ENCODE data around the gene TRRAP. TPM values are rescaled to one million over a fixed set of nuclear protein-coding genes. Genes with fewer than 3 reads are reported as not detected.

Gene TRRAP
- total and polyA plus RNA-seq, 2 of the 4 experiments (the other 2 are of a cell fraction): 12.5 to 18.1 TPM

DNA sequence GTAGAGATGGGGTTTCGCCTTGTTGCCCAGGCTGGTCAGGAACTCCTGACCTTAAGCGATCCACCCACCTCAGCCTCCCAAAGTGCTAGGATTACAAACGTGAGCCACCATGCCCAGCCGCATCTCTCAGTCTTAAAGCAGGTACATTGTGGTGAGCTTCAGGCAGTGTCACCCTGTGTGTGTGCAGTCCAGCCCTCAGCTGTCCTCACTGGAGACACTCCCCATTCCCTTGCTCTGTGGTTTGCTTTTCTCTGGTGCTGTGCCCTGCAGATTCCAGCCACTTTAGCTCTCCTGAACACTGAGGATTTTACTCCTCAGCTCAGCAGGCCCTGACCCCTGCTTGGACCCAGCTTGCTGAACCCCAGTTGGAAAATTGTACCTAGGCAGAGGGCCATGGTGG, 6.1 kb downstream of the TRRAP start:
- H3K18ac ChIP-seq (ENCODE audit: low read depth, low read length): no peak overlapping the region
- no TSS peak for BruUV-seq (replicated peaks)
- H2BK20ac ChIP-seq (ENCODE audit: low read depth, low read length): no peak overlapping the region
- H3K27ac ChIP-seq (ENCODE audit: insufficient read depth, low read length): no peak overlapping the region
- H2BK120ac ChIP-seq (ENCODE audit: low read depth, low read length): no peak overlapping the region
- ATAC-seq (ENCODE audit: low read depth) (no peak), DNase-seq (no peak)
- H4K20me1 ChIP-seq (ENCODE audit: insufficient read depth, low read length): peaks cover 23% of the 10 kb centered on the region
- H2AK5ac ChIP-seq (ENCODE audit: low read depth, low read length): no peak overlapping the region
- H3K4me3 ChIP-seq (ENCODE audit: insufficient read depth, low read depth, low read length): no peak overlapping the region
- no peak overlapping the region for H3K4me2 ChIP-seq (ENCODE audit: low read depth, low read length)
- H4K8ac ChIP-seq (ENCODE audit: low read depth in 2 of 2, low read length in 2 of 2): no peak overlapping the region
- H2BK5ac ChIP-seq (ENCODE audit: low read depth, low read length, poor library complexity, severe bottlenecking): no peak overlapping the region
- WGBS, 2 experiments (ENCODE audit: extremely low coverage in 2 of 2, insufficient read length in 1 of 2): 100% methylated on average over 2 of the region's 4 CpGs; no CpG with 5 or more reads in 1 of the 2 experiments
- H3K14ac ChIP-seq (replicated peaks; ENCODE audit: low read depth, low read length): no peak overlapping the region
- H4K5ac ChIP-seq (ENCODE audit: low read depth, low read length): no peak overlapping the region
- no peaks in the 10 kb centered on the region for H3K27me3 ChIP-seq (ENCODE audit: control insufficient read depth, insufficient read depth, low read length)
- no peak overlapping the region for H2AFZ ChIP-seq (replicated peaks; ENCODE audit: low read length, poor library complexity)
- H3K9me3 ChIP-seq (ENCODE audit: control insufficient read depth, insufficient read depth, low read length): no peaks in the 10 kb centered on the region
- no peak overlapping the region for H3K23ac ChIP-seq (ENCODE audit: low read depth, low read length)
- peaks cover 21 to 41% of the 10 kb centered on the region in 2 experiments for H3K79me1 ChIP-seq (ENCODE audit: low read depth in 1 of 2, low read length in 2 of 2)
- dilution Hi-C loops (cut with HindIII; ENCODE audit: low sequenced_read_pairs, unreplicated experiment): no loop called here
- no peak overlapping the region for H3K4ac ChIP-seq (ENCODE audit: low read depth, low read length)
- in situ Hi-C loops (cut with MboI; ENCODE audit: low sequenced_read_pairs): no loop called here
- ChIA-PET CTCF (no interaction called here), POLR2A (ENCODE audit: unreplicated experiment) (no interaction called here)
- H3K9me1 ChIP-seq (ENCODE audit: insufficient read depth, low read length): no peaks in the 10 kb centered on the region
- H3K36me3 ChIP-seq (ENCODE audit: control insufficient read depth, insufficient read depth, low read length): peaks cover 40% of the 10 kb centered on the region
- H3K9ac ChIP-seq (ENCODE audit: low read depth, low read length): no peak overlapping the region
- no peak overlapping the region for H2BK15ac ChIP-seq (ENCODE audit: low read depth, low read length)
- H3K56ac ChIP-seq (ENCODE audit: extremely low read depth, insufficient read depth, low read length): no peak overlapping the region
- intact Hi-C loops (cut with micrococcal nuclease): no loop called here
- H4K91ac ChIP-seq (ENCODE audit: insufficient read depth, low read depth, low read length): no peak overlapping the region
- TF ChIP-seq MAZ (IDR thresholded peaks at IDR 0.05; ENCODE audit: borderline replicate concordance, low read depth, low read length) (no peak), RCOR1 (IDR thresholded peaks at IDR 0.05; ENCODE audit: insufficient replicate concordance, low read length) (no peak), RFX5 (IDR thresholded peaks at IDR 0.05; ENCODE audit: low read depth, low read length) (no peak), CHD1 (IDR thresholded peaks at IDR 0.05; ENCODE audit: low read depth, low read length) (no peak)
- no peak overlapping the region for H2AK9ac ChIP-seq (replicated peaks; ENCODE audit: low read depth, low read length, poor library complexity)
- peaks cover 5% of the 10 kb centered on the region for H3K4me1 ChIP-seq (ENCODE audit: control insufficient read depth, insufficient read depth, low read length)
